Activated CD4-positive, alpha-beta T cell treated with anti-CD3 and anti-CD28 coated beads, Interleukin-2, amount 50 U/mL, for 1 hour (primary cell): ENCODE results near the gene CORO2B.
"Not testable (repeated sequence)": the region's sequence is repeated elsewhere in the genome, so short reads cannot be mapped to it uniquely, and the experiment has no call there.

Experiments
- DNase-seq: peaks from one replicate; pipeline ENCODE4 v3.0.0-alpha.2; 2020

CORO2B gene

GRCh38 chr15:68592544-68592943 lies 13.8 kb downstream of the CORO2B start:
- DNase-seq = no peak

GRCh38 chr15:68593341-68593740 lies 14.5 kb downstream of the CORO2B start:
- no peak for DNase-seq

- DNase-seq = no peak
Measured at GRCh38 chr15:68593828-68594532, 15.2 kb downstream of the CORO2B start.

GRCh38 chr15:68594533-68595259 lies 15.9 kb downstream of the CORO2B start:
- no peak for DNase-seq

- DNase-seq = no peak
Measured at GRCh38 chr15:68595260-68595564, 16.4 kb downstream of the CORO2B start.

GRCh38 chr15:68595761-68596160 lies 17.0 kb downstream of the CORO2B start:
- DNase-seq = no peak

- no peak for DNase-seq
Measured at GRCh38 chr15:68596691-68597090, 17.9 kb downstream of the CORO2B start.

- DNase-seq = no peak
Measured at GRCh38 chr15:68597581-68597980, 18.8 kb downstream of the CORO2B start.

GRCh38 chr15:68598171-68599152 lies 19.7 kb downstream of the CORO2B start:
- no peak for DNase-seq

GRCh38 chr15:68599153-68599545 lies 20.4 kb downstream of the CORO2B start:
- no peak for DNase-seq

- no peak for DNase-seq
Measured at GRCh38 chr15:68599560-68600071, 20.8 kb downstream of the CORO2B start.

GRCh38 chr15:68601206-68602197 lies 22.7 kb downstream of the CORO2B start:
- DNase-seq = no peak

GRCh38 chr15:68602459-68603215 lies 23.8 kb downstream of the CORO2B start:
- DNase-seq = no peak

- DNase-seq = no peak
Measured at GRCh38 chr15:68603216-68603595, 24.4 kb downstream of the CORO2B start.

GRCh38 chr15:68603951-68604350 lies 25.2 kb downstream of the CORO2B start:
- DNase-seq = no peak

- DNase-seq = not testable (repeated sequence)
Measured at GRCh38 chr15:68604840-68605478, 26.2 kb downstream of the CORO2B start.

- no peak for DNase-seq
Measured at GRCh38 chr15:68606375-68606774, 27.6 kb downstream of the CORO2B start.

- no peak for DNase-seq
Measured at GRCh38 chr15:68608206-68608843, 29.5 kb downstream of the CORO2B start.

GRCh38 chr15:68608844-68609232 lies 30.0 kb downstream of the CORO2B start:
- DNase-seq = no peak

- DNase-seq = no peak
Measured at GRCh38 chr15:68609629-68610028, 30.8 kb downstream of the CORO2B start.
